ENCODE data around the gene MAEA.

- TF ChIP-seq YY1 (IDR thresholded peaks at IDR 0.05; ENCODE audit: insufficient read depth, insufficient read length) (no peak), SUZ12 (IDR thresholded peaks at IDR 0.05; ENCODE audit: extremely low read depth, insufficient read depth, insufficient read length) (no peak)
Measured at GRCh38 chr4:1329408-1330371, 40.0 kb downstream of the MAEA start.
